B cell (primary cell): Measurements from ENCODE around the gene ABHD17B.

ENCODE experiments used
- CTCF ChIP-seq: fragments of 200-600 bp; IDR thresholded peaks from one replicate; pipeline ENCODE4 v1.8.0; 2022; ENCODE audit warnings: antibody characterized with exemption, mild to moderate bottlenecking
- EZH2 ChIP-seq: IDR thresholded peaks from 2 replicates; pipeline ENCODE4 v1.6.1; 2012; ENCODE audit warnings: borderline replicate concordance, low read depth, mild to moderate bottlenecking, moderate library complexity, low read length; ENCODE audit not compliant: insufficient read depth, poor library complexity, severe bottlenecking

GRCh38 chr9:71858102-71858798 is 52.7 kb downstream of the ABHD17B start:
- TF ChIP-seq CTCF: no peak
- TF ChIP-seq EZH2: no peak
